Activated CD4-positive, alpha-beta T cell treated with anti-CD3 and anti-CD28 coated beads, Interleukin-2, amount 10 ng/mL, durations not matched to agents 7 days and 5 days (primary cell): ENCODE data around the gene PAPOLB. TPM values are rescaled to one million over a fixed set of nuclear protein-coding genes. Genes with fewer than 3 reads are reported as not detected.

Experiments
- CTCF ChIA-PET: fragments of 350-600 bp; sonication (Branson Sonifier 250); formaldehyde crosslinking; loops from one replicate; lab custom pipeline; 2021; ENCODE audit warnings: antibody characterized with exemption; lab: Charles Lee
- POLR2A ChIA-PET: fragments of 350-600 bp; sonication (Branson Sonifier 250); formaldehyde crosslinking; loops from one replicate; lab custom pipeline; 2021; ENCODE audit warnings: antibody characterized with exemption; lab: Charles Lee
- DNase-seq: peaks from one replicate; pipeline ENCODE4 v3.0.0-alpha.2; 2020
- H3K27ac Mint-ChIP-seq: one replicate; pipeline ENCODE4 v1.8.0; 2021; ENCODE audit warnings: mild to moderate bottlenecking, moderate library complexity, mixed read lengths
- H3K27me3 Mint-ChIP-seq: one replicate; pipeline ENCODE4 v1.8.0; 2021; ENCODE audit warnings: mixed read lengths
- H3K36me3 Mint-ChIP-seq: one replicate; pipeline ENCODE4 v1.8.0; 2021; ENCODE audit warnings: low read depth, mixed read lengths
- H3K4me1 Mint-ChIP-seq: one replicate; pipeline ENCODE4 v1.8.0; 2021; ENCODE audit warnings: mixed read lengths
- H3K4me3 Mint-ChIP-seq: one replicate; pipeline ENCODE4 v1.8.0; 2021; ENCODE audit warnings: mild to moderate bottlenecking, moderate library complexity, mixed read lengths
- H3K9me3 Mint-ChIP-seq: one replicate; pipeline ENCODE4 v1.8.0; 2021; ENCODE audit warnings: mixed read lengths
- total RNA-seq, 2 experiments: library from RNA; stranded (reverse); gene quantifications; one replicate each; pipeline ENCODE4 v1.2.3, GENCODE V29; 2021

The PAPOLB gene
- total RNA-seq, 2 experiments from 2014 or later = 0.05 TPM; not detected in 1

DNA sequence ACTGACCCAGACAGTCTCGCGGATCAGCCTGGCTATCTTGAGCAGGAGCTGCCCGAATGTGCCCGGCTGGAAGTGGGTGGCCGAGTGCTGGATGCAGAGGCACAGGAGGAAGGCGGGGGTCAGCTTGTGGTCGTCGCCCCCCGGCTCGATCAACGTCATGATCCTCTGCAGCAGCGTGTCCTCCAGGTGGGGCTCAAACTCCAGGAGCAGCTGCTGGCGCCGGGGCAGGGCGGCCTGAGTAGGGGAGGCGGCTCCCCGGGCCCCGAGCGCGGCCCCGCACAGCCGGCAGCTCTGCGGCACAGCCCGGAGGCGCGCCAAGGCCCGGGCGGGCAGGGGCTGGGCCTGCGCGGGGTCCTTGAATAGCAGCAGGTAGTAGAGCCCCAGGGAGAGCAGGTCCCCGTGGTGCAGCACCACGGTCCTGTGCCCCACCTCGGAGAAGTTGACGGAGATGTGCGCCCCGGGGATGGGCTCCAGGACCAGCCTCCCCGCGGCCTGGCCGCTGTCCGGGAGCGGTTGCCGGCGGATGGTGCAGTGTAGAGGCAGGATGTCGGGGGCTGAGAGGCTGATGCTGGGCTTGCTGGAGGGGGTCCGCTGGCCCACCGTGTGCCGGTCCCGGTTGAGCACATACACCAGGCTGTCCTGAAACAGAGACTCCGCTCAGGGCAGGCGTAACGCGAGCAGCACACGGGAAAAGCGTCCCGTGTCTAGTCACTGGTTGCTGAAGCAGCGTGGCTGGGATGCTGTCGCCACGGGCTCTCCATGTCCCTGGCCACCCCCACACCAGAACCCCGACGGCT is 27.0 kb downstream of the PAPOLB start:
- DNase-seq = no peak
- Mint-ChIP-seq H3K4me1 (peaks cover 2% of the 10 kb centered on the region), H3K9me3 (no peaks in the 10 kb centered on the region), H3K4me3 (no peak overlapping the region), H3K27me3 (no peaks in the 10 kb centered on the region), H3K27ac (no peak overlapping the region), H3K36me3 (no peaks in the 10 kb centered on the region)
- ChIA-PET POLR2A (no interaction called here), CTCF (no interaction called here)

GRCh38 chr7:4833691-4834600 is 27.9 kb downstream of the PAPOLB start:
- POLR2A ChIA-PET = no interaction called here
- no peak for DNase-seq
- Mint-ChIP-seq H3K27ac (no peak overlapping the region), H3K27me3 (no peaks in the 10 kb centered on the region), H3K4me3 (no peak overlapping the region), H3K4me1 (peaks cover 2% of the 10 kb centered on the region), H3K36me3 (no peaks in the 10 kb centered on the region), H3K9me3 (no peaks in the 10 kb centered on the region)
- CTCF ChIA-PET = no interaction called here

GRCh38 chr7:4833176-4833575 is 28.7 kb downstream of the PAPOLB start:
- Mint-ChIP-seq H3K27ac (no peak overlapping the region), H3K36me3 (no peaks in the 10 kb centered on the region), H3K4me1 (peaks cover 2% of the 10 kb centered on the region), H3K27me3 (no peaks in the 10 kb centered on the region), H3K9me3 (no peaks in the 10 kb centered on the region), H3K4me3 (no peak overlapping the region)
- no peak for DNase-seq
- ChIA-PET CTCF (no interaction called here), POLR2A (no interaction called here)

GRCh38 chr7:4832711-4833110 is 29.1 kb downstream of the PAPOLB start:
- CTCF ChIA-PET = no interaction called here
- Mint-ChIP-seq H3K9me3 (no peaks in the 10 kb centered on the region), H3K27me3 (no peaks in the 10 kb centered on the region), H3K27ac (no peak overlapping the region), H3K4me3 (no peak overlapping the region), H3K36me3 (no peaks in the 10 kb centered on the region), H3K4me1 (peaks cover 2% of the 10 kb centered on the region)
- no peak for DNase-seq
- POLR2A ChIA-PET = no interaction called here

- H3K4me1 Mint-ChIP-seq = peaks cover 2% of the 10 kb centered on the region
- H3K27ac Mint-ChIP-seq = no peak overlapping the region
- ChIA-PET CTCF (interaction anchor here (0.6 to 1.0 kb wide), 3 partner anchors 34 to 1528 kb away, joined by 3 to 4 read pairs (median 3); no protein-coding TSS in a partner anchor), POLR2A (no interaction called here)
- no peak for DNase-seq
- H3K9me3 Mint-ChIP-seq = no peaks in the 10 kb centered on the region
- H3K36me3 Mint-ChIP-seq = no peaks in the 10 kb centered on the region
- no peaks in the 10 kb centered on the region for H3K27me3 Mint-ChIP-seq
- H3K4me3 Mint-ChIP-seq = no peak overlapping the region
These were observed 29.9 kb downstream of the PAPOLB start for GRCh38 chr7:4831723-4832495.

DNA sequence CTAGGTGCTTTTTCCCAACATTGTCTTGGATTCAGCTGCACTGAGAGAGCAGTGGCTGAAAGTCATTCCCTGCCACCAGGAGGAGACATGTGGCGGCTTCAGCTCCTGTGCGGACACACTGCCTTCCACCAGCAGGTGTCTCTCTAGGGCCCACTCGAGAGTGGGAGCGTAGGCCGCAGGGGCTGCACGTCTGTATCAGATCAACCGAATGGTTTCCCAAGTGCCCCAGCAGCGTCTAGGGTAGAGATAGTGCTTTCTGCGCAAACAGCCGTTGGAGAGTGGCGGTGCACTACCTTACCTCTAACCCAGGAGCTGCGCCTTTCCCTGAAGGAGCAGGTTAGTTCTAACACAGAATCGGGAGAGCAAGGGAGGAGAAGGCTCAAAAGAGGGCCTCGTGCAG is 31.7 kb downstream of the PAPOLB start:
- POLR2A ChIA-PET = no interaction called here

GRCh38 chr7:4828720-4829383 is 33.0 kb downstream of the PAPOLB start:
- DNase-seq = no peak
- H3K4me1 Mint-ChIP-seq = peaks cover 2% of the 10 kb centered on the region
- ChIA-PET CTCF (interaction anchor here (1.0 to 1.9 kb wide), 3 partner anchors 12 to 256 kb away, joined by 4 to 5 read pairs (median 4); no protein-coding TSS in a partner anchor), POLR2A (no interaction called here)
- no peaks in the 10 kb centered on the region for H3K9me3 Mint-ChIP-seq
- H3K27me3 Mint-ChIP-seq = no peaks in the 10 kb centered on the region
- no peak overlapping the region for H3K27ac Mint-ChIP-seq
- no peak overlapping the region for H3K4me3 Mint-ChIP-seq
- no peaks in the 10 kb centered on the region for H3K36me3 Mint-ChIP-seq

More for the DNA sequence above, 31.7 kb downstream of the PAPOLB start:
- no peaks in the 10 kb centered on the region for H3K27me3 Mint-ChIP-seq
- peaks cover 2% of the 10 kb centered on the region for H3K4me1 Mint-ChIP-seq
- H3K4me3 Mint-ChIP-seq = no peak overlapping the region
- peak; percentile 68 for DNase-seq
- peak overlapping the region; percentile 0 for H3K27ac Mint-ChIP-seq
- H3K36me3 Mint-ChIP-seq = no peaks in the 10 kb centered on the region
- H3K9me3 Mint-ChIP-seq = no peaks in the 10 kb centered on the region
- CTCF ChIA-PET = interaction anchor here (0.6 to 1.9 kb wide), 7 partner anchors 13 to 259 kb away, joined by 3 to 5 read pairs (median 3); no protein-coding TSS in a partner anchor

- Mint-ChIP-seq H3K4me3 (no peak overlapping the region), H3K36me3 (no peaks in the 10 kb centered on the region), H3K27me3 (no peaks in the 10 kb centered on the region), H3K9me3 (no peaks in the 10 kb centered on the region), H3K27ac (no peak overlapping the region), H3K4me1 (no peaks in the 10 kb centered on the region)
- POLR2A ChIA-PET = no interaction called here
- no peak for DNase-seq
- CTCF ChIA-PET = interaction anchor here (0.7 kb wide), 1 partner anchor 1568 kb away, joined by 4 read pairs; no protein-coding TSS in a partner anchor
These were observed 36.7 kb downstream of the PAPOLB start for GRCh38 chr7:4825081-4825480.

DNA sequence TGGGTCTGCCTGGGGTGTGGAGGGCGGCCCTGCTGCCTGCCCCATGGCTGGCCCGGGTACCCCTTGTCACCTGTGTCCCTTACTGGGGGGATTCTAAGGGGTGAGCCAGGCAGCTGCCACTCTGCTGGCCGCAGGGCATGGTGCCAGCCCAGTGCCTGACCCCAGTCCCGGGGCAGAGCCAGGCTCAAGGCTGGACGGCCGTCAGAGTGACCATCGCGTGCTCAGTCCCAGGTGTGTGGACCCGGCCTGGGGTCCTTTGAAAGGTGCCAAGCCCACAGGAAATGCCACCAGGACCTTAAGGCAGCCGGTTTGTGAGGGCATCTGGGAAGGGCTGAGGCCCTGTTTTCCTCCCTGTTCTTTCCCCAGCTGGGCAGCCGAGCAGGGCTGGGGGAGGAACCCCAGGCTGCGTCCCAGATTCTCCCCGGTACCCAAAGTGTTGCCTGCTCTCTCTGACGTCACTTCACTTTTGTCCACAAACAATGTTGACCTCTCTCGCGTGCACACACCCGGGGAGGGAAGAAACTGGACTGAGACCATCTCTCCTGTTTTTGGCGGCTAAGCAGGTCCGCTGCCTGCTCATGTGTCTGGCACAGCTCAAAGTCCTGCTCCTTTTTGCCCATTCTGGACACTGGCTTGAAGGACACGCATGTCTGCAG is 37.6 kb downstream of the PAPOLB start:
- CTCF ChIA-PET = no interaction called here
- Mint-ChIP-seq H3K27ac (no peak overlapping the region), H3K36me3 (no peaks in the 10 kb centered on the region), H3K27me3 (no peaks in the 10 kb centered on the region), H3K4me3 (no peak overlapping the region), H3K9me3 (no peaks in the 10 kb centered on the region), H3K4me1 (no peaks in the 10 kb centered on the region)
- no peak for DNase-seq
- POLR2A ChIA-PET = no interaction called here

DNA sequence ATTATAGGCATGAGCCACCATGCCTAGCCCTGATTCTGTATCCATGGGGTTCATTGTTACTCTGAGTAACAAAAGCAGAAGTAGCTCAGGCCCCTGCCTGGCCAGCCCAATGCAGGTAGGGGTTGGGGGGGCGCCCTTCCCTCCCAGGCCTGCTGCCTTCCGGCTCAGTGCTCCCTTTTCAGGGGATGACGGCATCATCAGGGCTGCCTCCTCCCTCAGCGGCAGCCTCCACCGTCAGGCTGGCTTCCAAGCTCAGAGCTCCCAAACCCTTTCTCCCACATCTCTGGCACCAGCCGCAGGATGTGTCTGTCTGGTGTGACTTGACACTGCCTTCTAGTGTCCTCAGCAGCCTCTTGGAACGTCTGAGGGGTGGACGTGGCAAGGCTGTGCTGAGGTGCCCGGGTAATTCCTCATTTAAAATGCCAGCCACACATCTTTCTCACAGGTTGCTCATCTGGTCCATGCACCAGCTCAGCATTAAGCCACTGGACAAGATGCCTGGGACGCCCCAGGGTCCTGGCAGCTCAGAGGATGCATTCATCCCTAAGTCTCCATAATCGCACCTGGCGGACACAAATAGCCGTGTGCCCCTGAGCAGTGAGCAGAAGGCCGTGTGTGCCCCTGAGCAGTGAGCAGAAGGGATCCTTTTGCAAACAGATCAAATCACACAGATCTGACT is 38.2 kb downstream of the PAPOLB start:
- Mint-ChIP-seq H3K27ac (no peak overlapping the region), H3K9me3 (no peaks in the 10 kb centered on the region), H3K36me3 (no peaks in the 10 kb centered on the region), H3K27me3 (no peaks in the 10 kb centered on the region), H3K4me3 (no peak overlapping the region), H3K4me1 (no peaks in the 10 kb centered on the region)
- CTCF ChIA-PET = no interaction called here
- POLR2A ChIA-PET = no interaction called here
- no peak for DNase-seq

DNA sequence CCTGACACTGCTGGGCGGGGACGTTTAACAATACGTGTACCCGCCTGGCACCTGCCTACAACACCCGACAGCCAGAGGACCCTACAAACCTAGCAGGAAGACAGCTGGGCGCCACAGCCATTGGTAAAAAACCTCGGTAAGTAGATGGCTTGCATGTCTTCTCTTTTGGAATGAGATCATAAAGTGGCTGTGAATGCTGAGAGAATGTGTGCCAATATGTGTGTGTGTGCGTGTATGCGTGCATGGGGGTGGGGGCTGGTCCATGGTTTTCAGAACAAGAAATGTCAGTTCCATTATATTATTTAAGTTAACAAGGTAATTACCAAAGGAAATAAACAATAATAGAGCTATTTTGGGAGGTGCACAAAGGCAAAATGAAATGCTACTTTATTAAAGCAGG is 39.2 kb downstream of the PAPOLB start:
- Mint-ChIP-seq H3K4me1 (no peaks in the 10 kb centered on the region), H3K36me3 (no peaks in the 10 kb centered on the region), H3K9me3 (no peaks in the 10 kb centered on the region), H3K4me3 (no peak overlapping the region), H3K27me3 (no peaks in the 10 kb centered on the region), H3K27ac (no peak overlapping the region)
- ChIA-PET POLR2A (no interaction called here), CTCF (no interaction called here)
- no peak for DNase-seq
